Measurements from ENCODE around the gene RXRG.

RXRG gene

GRCh38 chr1:165395478-165395877, 49.4 kb downstream of the RXRG start:
- Histone ChIP-seq H3K9me3 (ENCODE audit: control insufficient read depth, low read length) (no peaks in the 10 kb centered on the region), H3K27me3 (ENCODE audit: control insufficient read depth, insufficient read depth, low read length, poor library complexity, severe bottlenecking) (peaks cover 15% of the 10 kb centered on the region), H3K27ac (ENCODE audit: insufficient read depth, low read depth, low read length, poor library complexity, severe bottlenecking) (no peak overlapping the region), H3K4me1 (ENCODE audit: control insufficient read depth, insufficient read depth, low read length) (no peaks in the 10 kb centered on the region), H3K4me3 (ENCODE audit: insufficient read depth, low read depth, low read length) (no peak overlapping the region), H3K36me3 (ENCODE audit: control insufficient read depth, insufficient read depth, low read length) (no peaks in the 10 kb centered on the region)

GRCh38 chr1:165392634-165393571, 52.0 kb downstream of the RXRG start:
- Histone ChIP-seq H3K4me1 (ENCODE audit: control insufficient read depth, insufficient read depth, low read length) (no peaks in the 10 kb centered on the region), H3K27ac (ENCODE audit: insufficient read depth, low read depth, low read length, poor library complexity, severe bottlenecking) (no peak overlapping the region), H3K4me3 (ENCODE audit: insufficient read depth, low read depth, low read length) (no peak overlapping the region), H3K36me3 (ENCODE audit: control insufficient read depth, insufficient read depth, low read length) (no peaks in the 10 kb centered on the region), H3K9me3 (ENCODE audit: control insufficient read depth, low read length) (no peaks in the 10 kb centered on the region), H3K27me3 (ENCODE audit: control insufficient read depth, insufficient read depth, low read length, poor library complexity, severe bottlenecking) (peaks cover 15% of the 10 kb centered on the region)
- 25 to 27% methylated on average over 19 of the region's 19 CpGs for WGBS, 2 experiments

- H3K36me3 ChIP-seq (ENCODE audit: control insufficient read depth, insufficient read depth, low read length): no peaks in the 10 kb centered on the region
- H3K4me3 ChIP-seq (ENCODE audit: insufficient read depth, low read depth, low read length): no peak overlapping the region
- 91 to 100% methylated on average over 1 of the region's 2 CpGs for WGBS, 2 experiments
- H3K4me1 ChIP-seq (ENCODE audit: control insufficient read depth, insufficient read depth, low read length): no peaks in the 10 kb centered on the region
- H3K27me3 ChIP-seq (ENCODE audit: control insufficient read depth, insufficient read depth, low read length, poor library complexity, severe bottlenecking): peaks cover 15% of the 10 kb centered on the region
- no peaks in the 10 kb centered on the region for H3K9me3 ChIP-seq (ENCODE audit: control insufficient read depth, low read length)
- no peak overlapping the region for H3K27ac ChIP-seq (ENCODE audit: insufficient read depth, low read depth, low read length, poor library complexity, severe bottlenecking)
Observed at GRCh38 chr1:165389609-165390008, 55.3 kb downstream of the RXRG start.

- no peaks in the 10 kb centered on the region for H3K9me3 ChIP-seq (ENCODE audit: control insufficient read depth, low read length)
- H3K4me3 ChIP-seq (ENCODE audit: insufficient read depth, low read depth, low read length): no peak overlapping the region
- no peaks in the 10 kb centered on the region for H3K4me1 ChIP-seq (ENCODE audit: control insufficient read depth, insufficient read depth, low read length)
- no peak overlapping the region for H3K27ac ChIP-seq (ENCODE audit: insufficient read depth, low read depth, low read length, poor library complexity, severe bottlenecking)
- peaks cover 12% of the 10 kb centered on the region for H3K27me3 ChIP-seq (ENCODE audit: control insufficient read depth, insufficient read depth, low read length, poor library complexity, severe bottlenecking)
- 86 to 100% methylated on average over 2 of the region's 2 CpGs for WGBS, 2 experiments
- H3K36me3 ChIP-seq (ENCODE audit: control insufficient read depth, insufficient read depth, low read length): no peaks in the 10 kb centered on the region
Observed at GRCh38 chr1:165387961-165388360, 57.0 kb downstream of the RXRG start.

- Histone ChIP-seq H3K4me1 (ENCODE audit: control insufficient read depth, insufficient read depth, low read length) (no peaks in the 10 kb centered on the region), H3K27ac (ENCODE audit: insufficient read depth, low read depth, low read length, poor library complexity, severe bottlenecking) (no peak overlapping the region), H3K36me3 (ENCODE audit: control insufficient read depth, insufficient read depth, low read length) (no peaks in the 10 kb centered on the region), H3K9me3 (ENCODE audit: control insufficient read depth, low read length) (no peaks in the 10 kb centered on the region), H3K4me3 (ENCODE audit: insufficient read depth, low read depth, low read length) (no peak overlapping the region), H3K27me3 (ENCODE audit: control insufficient read depth, insufficient read depth, low read length, poor library complexity, severe bottlenecking) (peaks cover 8% of the 10 kb centered on the region)
- 96 to 100% methylated on average over 2 of the region's 2 CpGs for WGBS, 2 experiments
Observed at GRCh38 chr1:165387505-165387904, 57.4 kb downstream of the RXRG start.

GRCh38 chr1:165383599-165384405, 61.1 kb downstream of the RXRG start:
- Histone ChIP-seq H3K27me3 (ENCODE audit: control insufficient read depth, insufficient read depth, low read length, poor library complexity, severe bottlenecking) (no peaks in the 10 kb centered on the region), H3K4me3 (ENCODE audit: insufficient read depth, low read depth, low read length) (no peak overlapping the region), H3K36me3 (ENCODE audit: control insufficient read depth, insufficient read depth, low read length) (no peaks in the 10 kb centered on the region), H3K4me1 (ENCODE audit: control insufficient read depth, insufficient read depth, low read length) (no peaks in the 10 kb centered on the region), H3K27ac (ENCODE audit: insufficient read depth, low read depth, low read length, poor library complexity, severe bottlenecking) (no peak overlapping the region), H3K9me3 (ENCODE audit: control insufficient read depth, low read length) (no peaks in the 10 kb centered on the region)
- WGBS, 2 experiments: 81% methylated on average over 5 of the region's 5 CpGs

GRCh38 chr1:165383067-165383466, 61.9 kb downstream of the RXRG start:
- H3K4me3 ChIP-seq (ENCODE audit: insufficient read depth, low read depth, low read length): no peak overlapping the region
- H3K9me3 ChIP-seq (ENCODE audit: control insufficient read depth, low read length): no peaks in the 10 kb centered on the region
- H3K27me3 ChIP-seq (ENCODE audit: control insufficient read depth, insufficient read depth, low read length, poor library complexity, severe bottlenecking): no peaks in the 10 kb centered on the region
- WGBS, 2 experiments: 75 to 81% methylated on average over 6 of the region's 6 CpGs
- no peak overlapping the region for H3K27ac ChIP-seq (ENCODE audit: insufficient read depth, low read depth, low read length, poor library complexity, severe bottlenecking)
- no peaks in the 10 kb centered on the region for H3K36me3 ChIP-seq (ENCODE audit: control insufficient read depth, insufficient read depth, low read length)
- H3K4me1 ChIP-seq (ENCODE audit: control insufficient read depth, insufficient read depth, low read length): no peaks in the 10 kb centered on the region

- no peaks in the 10 kb centered on the region for H3K9me3 ChIP-seq (ENCODE audit: control insufficient read depth, low read length)
- no peaks in the 10 kb centered on the region for H3K36me3 ChIP-seq (ENCODE audit: control insufficient read depth, insufficient read depth, low read length)
- no peak overlapping the region for H3K4me3 ChIP-seq (ENCODE audit: insufficient read depth, low read depth, low read length)
- no peaks in the 10 kb centered on the region for H3K4me1 ChIP-seq (ENCODE audit: control insufficient read depth, insufficient read depth, low read length)
- 95 to 98% methylated on average over 6 of the region's 6 CpGs for WGBS, 2 experiments
- no peak overlapping the region for H3K27ac ChIP-seq (ENCODE audit: insufficient read depth, low read depth, low read length, poor library complexity, severe bottlenecking)
- peaks cover 5% of the 10 kb centered on the region for H3K27me3 ChIP-seq (ENCODE audit: control insufficient read depth, insufficient read depth, low read length, poor library complexity, severe bottlenecking)
Observed at GRCh38 chr1:165381745-165382505, 63.0 kb downstream of the RXRG start.

GRCh38 chr1:165376811-165377311, 68.1 kb downstream of the RXRG start:
- H3K36me3 ChIP-seq (ENCODE audit: control insufficient read depth, insufficient read depth, low read length): no peaks in the 10 kb centered on the region
- 17 to 19% methylated on average over 12 of the region's 12 CpGs for WGBS, 2 experiments
- peak overlapping the region; percentile 24 for H3K4me3 ChIP-seq (ENCODE audit: insufficient read depth, low read depth, low read length)
- H3K4me1 ChIP-seq (ENCODE audit: control insufficient read depth, insufficient read depth, low read length): no peaks in the 10 kb centered on the region
- no peak overlapping the region for H3K27ac ChIP-seq (ENCODE audit: insufficient read depth, low read depth, low read length, poor library complexity, severe bottlenecking)
- peaks cover 33% of the 10 kb centered on the region for H3K27me3 ChIP-seq (ENCODE audit: control insufficient read depth, insufficient read depth, low read length, poor library complexity, severe bottlenecking)
- no peaks in the 10 kb centered on the region for H3K9me3 ChIP-seq (ENCODE audit: control insufficient read depth, low read length)
